ENCODE measurements around the gene CNGA4.

CNGA4 gene, protein sequence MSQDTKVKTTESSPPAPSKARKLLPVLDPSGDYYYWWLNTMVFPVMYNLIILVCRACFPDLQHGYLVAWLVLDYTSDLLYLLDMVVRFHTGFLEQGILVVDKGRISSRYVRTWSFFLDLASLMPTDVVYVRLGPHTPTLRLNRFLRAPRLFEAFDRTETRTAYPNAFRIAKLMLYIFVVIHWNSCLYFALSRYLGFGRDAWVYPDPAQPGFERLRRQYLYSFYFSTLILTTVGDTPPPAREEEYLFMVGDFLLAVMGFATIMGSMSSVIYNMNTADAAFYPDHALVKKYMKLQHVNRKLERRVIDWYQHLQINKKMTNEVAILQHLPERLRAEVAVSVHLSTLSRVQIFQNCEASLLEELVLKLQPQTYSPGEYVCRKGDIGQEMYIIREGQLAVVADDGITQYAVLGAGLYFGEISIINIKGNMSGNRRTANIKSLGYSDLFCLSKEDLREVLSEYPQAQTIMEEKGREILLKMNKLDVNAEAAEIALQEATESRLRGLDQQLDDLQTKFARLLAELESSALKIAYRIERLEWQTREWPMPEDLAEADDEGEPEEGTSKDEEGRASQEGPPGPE

GRCh38 chr11:6238902-6239301, at the start of gene CNGA4:
TSS of gene CNGA4 (plus strand) at chr11:6239089. CDS start at chr11:6239207, 118 bp downstream.
- Mint-ChIP-seq H3K9me3 (no peaks in the 10 kb centered on the region), H3K27me3 (ENCODE audit: low read depth) (peaks cover 4% of the 10 kb centered on the region), H3K4me1 (ENCODE audit: low read depth) (peaks cover 7% of the 10 kb centered on the region), H3K36me3 (ENCODE audit: low read depth) (no peaks in the 10 kb centered on the region), H3K4me3 (no peak within 1 kb of the TSS), H3K27ac (no peak within 1 kb of the TSS)
- no peak for DNase-seq (ENCODE audit: low spot score)

DNA sequence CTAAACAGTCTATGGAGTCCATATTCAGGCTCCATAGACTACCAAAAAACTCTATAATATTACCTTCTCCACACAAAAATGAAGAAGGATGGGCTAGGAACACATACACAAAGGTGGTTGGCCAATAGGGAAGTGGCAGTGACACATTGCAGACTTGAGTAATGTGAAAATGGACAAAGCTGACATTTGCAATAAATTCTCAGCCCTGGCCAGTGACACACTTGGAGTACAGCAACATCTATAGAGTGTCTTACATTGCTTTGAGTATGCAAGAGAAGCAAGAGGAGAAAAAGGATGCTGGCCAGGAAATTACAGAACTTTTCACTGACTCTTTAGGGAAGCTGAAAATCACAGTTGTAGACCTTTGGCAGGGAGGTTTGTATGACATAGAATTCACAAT, 47.1 kb upstream of the CNGA4 start:
- Mint-ChIP-seq H3K9me3 (no peaks in the 10 kb centered on the region), H3K4me1 (ENCODE audit: low read depth) (peaks cover 7% of the 10 kb centered on the region), H3K27me3 (ENCODE audit: low read depth) (peaks cover 4% of the 10 kb centered on the region), H3K36me3 (ENCODE audit: low read depth) (no peaks in the 10 kb centered on the region), H3K4me3 (no peak overlapping the region), H3K27ac (no peak overlapping the region)
- no peak for DNase-seq (ENCODE audit: low spot score)

- no peak overlapping the region for H3K4me3 Mint-ChIP-seq
- peaks cover 4% of the 10 kb centered on the region for H3K27me3 Mint-ChIP-seq (ENCODE audit: low read depth)
- no peak for DNase-seq (ENCODE audit: low spot score)
- no peaks in the 10 kb centered on the region for H3K9me3 Mint-ChIP-seq
- peaks cover 7% of the 10 kb centered on the region for H3K4me1 Mint-ChIP-seq (ENCODE audit: low read depth)
- no peaks in the 10 kb centered on the region for H3K36me3 Mint-ChIP-seq (ENCODE audit: low read depth)
- H3K27ac Mint-ChIP-seq = no peak overlapping the region
Observed at GRCh38 chr11:6194065-6194581, 44.8 kb upstream of the CNGA4 start.

GRCh38 chr11:6196396-6196795, 42.5 kb upstream of the CNGA4 start:
- Mint-ChIP-seq H3K4me3 (no peak overlapping the region), H3K36me3 (ENCODE audit: low read depth) (no peaks in the 10 kb centered on the region), H3K4me1 (ENCODE audit: low read depth) (peaks cover 15% of the 10 kb centered on the region), H3K27me3 (ENCODE audit: low read depth) (peaks cover 4% of the 10 kb centered on the region), H3K27ac (no peak overlapping the region), H3K9me3 (no peaks in the 10 kb centered on the region)
- DNase-seq (ENCODE audit: low spot score) = peak; percentile 19

DNA sequence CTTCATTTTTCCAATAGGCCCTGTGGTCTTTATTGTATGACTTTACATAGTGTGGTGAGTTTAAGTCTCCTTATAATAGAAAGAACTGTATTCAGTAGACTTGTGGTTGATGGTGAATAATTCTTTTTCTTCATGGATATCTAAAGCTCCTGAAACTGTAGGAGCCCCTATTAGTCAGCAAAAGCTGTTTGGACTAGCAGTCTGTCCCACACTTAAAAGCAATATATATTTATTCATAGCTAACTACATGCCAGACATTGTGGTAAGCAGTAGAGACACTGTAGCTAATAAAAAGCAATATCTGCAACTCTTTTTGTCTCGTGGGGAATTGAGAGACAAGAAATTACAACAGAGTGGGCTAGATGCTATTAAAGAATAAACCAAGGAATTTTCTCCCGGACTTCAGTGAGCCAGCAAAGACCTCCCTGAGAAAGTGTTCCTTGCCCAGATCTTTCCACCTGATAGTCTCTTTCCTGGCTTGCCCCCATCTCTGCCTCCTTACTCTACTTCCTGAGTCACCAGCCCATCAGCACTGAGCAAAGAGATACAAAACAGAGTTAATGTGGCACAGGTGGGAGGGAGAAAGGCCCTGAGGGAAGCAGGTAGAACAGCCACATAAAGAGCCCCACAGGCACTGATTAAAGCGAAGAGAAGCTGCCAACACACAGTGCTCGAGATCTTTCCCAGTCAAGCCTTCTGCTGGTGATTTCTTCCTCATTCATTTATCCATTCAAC, 41.3 kb upstream of the CNGA4 start:
- no peaks in the 10 kb centered on the region for H3K36me3 Mint-ChIP-seq (ENCODE audit: low read depth)
- peaks cover 20% of the 10 kb centered on the region for H3K4me1 Mint-ChIP-seq (ENCODE audit: low read depth)
- no peak overlapping the region for H3K27ac Mint-ChIP-seq

GRCh38 chr11:6199174-6199810, 39.6 kb upstream of the CNGA4 start, which contains the start of gene OR52W1:
TSS of gene OR52W1 (plus strand) at chr11:6199224. CDS start at chr11:6199224, 0 bp downstream.
- no peak within 1 kb of the TSS for H3K4me3 Mint-ChIP-seq
- peaks cover 3% of the 10 kb centered on the region for H3K36me3 Mint-ChIP-seq (ENCODE audit: low read depth)
- no peaks in the 10 kb centered on the region for H3K27me3 Mint-ChIP-seq (ENCODE audit: low read depth)
- peaks cover 34% of the 10 kb centered on the region for H3K4me1 Mint-ChIP-seq (ENCODE audit: low read depth)
- H3K27ac Mint-ChIP-seq = no peak within 1 kb of the TSS
- H3K9me3 Mint-ChIP-seq = no peaks in the 10 kb centered on the region
- DNase-seq (ENCODE audit: low spot score) = no peak

More for the DNA sequence above, 41.3 kb upstream of the CNGA4 start:
- Mint-ChIP-seq H3K27me3 (ENCODE audit: low read depth) (peaks cover 4% of the 10 kb centered on the region), H3K4me3 (no peak overlapping the region), H3K9me3 (no peaks in the 10 kb centered on the region)
- DNase-seq (ENCODE audit: low spot score) = no peak

- H3K27ac Mint-ChIP-seq = peak overlapping the region; percentile 10
Observed at GRCh38 chr11:6200975-6201374, 37.9 kb upstream of the CNGA4 start.

GRCh38 chr11:6201481-6201880, 37.4 kb upstream of the CNGA4 start:
- H3K36me3 Mint-ChIP-seq (ENCODE audit: low read depth) = peaks cover 3% of the 10 kb centered on the region
- no peak overlapping the region for H3K4me3 Mint-ChIP-seq
- peak; percentile 19 for DNase-seq (ENCODE audit: low spot score)
- H3K9me3 Mint-ChIP-seq = no peaks in the 10 kb centered on the region
- H3K27ac Mint-ChIP-seq = no peak overlapping the region
- peaks cover 28% of the 10 kb centered on the region for H3K4me1 Mint-ChIP-seq (ENCODE audit: low read depth)
- H3K27me3 Mint-ChIP-seq (ENCODE audit: low read depth) = no peaks in the 10 kb centered on the region

More at GRCh38 chr11:6200975-6201374, 37.9 kb upstream of the CNGA4 start:
- Mint-ChIP-seq H3K4me1 (ENCODE audit: low read depth) (peaks cover 33% of the 10 kb centered on the region), H3K9me3 (no peaks in the 10 kb centered on the region), H3K4me3 (no peak overlapping the region), H3K27me3 (ENCODE audit: low read depth) (no peaks in the 10 kb centered on the region), H3K36me3 (ENCODE audit: low read depth) (peaks cover 3% of the 10 kb centered on the region)
- no peak for DNase-seq (ENCODE audit: low spot score)

DNA sequence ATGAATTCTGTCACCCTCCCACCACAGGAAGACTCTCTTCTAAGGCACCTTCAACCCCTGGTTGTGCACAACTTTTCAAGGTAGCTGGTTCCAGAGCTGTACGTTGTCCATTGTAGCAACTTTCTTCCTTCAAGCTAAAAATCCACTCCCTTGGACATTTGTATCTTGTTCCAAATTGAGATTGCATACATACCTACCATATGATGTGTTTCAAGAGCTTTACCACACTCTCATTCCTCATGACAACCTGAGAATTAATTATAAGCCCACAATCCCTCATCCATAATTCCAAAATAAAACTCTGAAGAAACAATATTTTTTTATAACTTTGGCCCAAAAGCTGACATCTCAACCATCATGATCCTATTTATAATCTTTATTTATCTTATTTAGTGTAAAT, 36.8 kb upstream of the CNGA4 start:
- Mint-ChIP-seq H3K27ac (no peak overlapping the region), H3K4me1 (ENCODE audit: low read depth) (peaks cover 26% of the 10 kb centered on the region), H3K9me3 (no peaks in the 10 kb centered on the region), H3K27me3 (ENCODE audit: low read depth) (no peaks in the 10 kb centered on the region), H3K4me3 (no peak overlapping the region), H3K36me3 (ENCODE audit: low read depth) (peaks cover 3% of the 10 kb centered on the region)
- DNase-seq (ENCODE audit: low spot score) = no peak

DNA sequence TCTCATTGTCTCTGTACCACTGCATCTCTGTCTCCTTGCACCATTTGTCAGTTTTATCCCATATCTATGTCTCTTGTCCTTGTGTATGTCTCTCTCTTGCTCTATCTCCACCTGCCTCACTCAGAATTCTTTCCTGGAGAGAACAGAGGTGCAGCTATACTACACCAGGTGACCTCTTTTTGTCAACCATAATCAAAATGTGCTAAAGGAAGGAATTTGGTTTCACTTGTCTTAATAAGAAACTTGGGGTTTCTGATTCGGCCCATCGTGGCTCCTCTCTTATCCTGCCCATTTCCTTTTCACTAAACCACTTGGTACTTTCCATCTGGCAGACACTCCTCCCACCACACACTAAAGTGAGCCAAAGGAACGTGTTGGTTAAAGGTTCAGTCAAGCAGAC, 35.6 kb upstream of the CNGA4 start:
- Mint-ChIP-seq H3K4me3 (peak overlapping the region; percentile 7), H3K27ac (no peak overlapping the region), H3K27me3 (ENCODE audit: low read depth) (no peaks in the 10 kb centered on the region), H3K9me3 (no peaks in the 10 kb centered on the region), H3K4me1 (ENCODE audit: low read depth) (peaks cover 26% of the 10 kb centered on the region), H3K36me3 (ENCODE audit: low read depth) (peaks cover 3% of the 10 kb centered on the region)
- peak; percentile 23 for DNase-seq (ENCODE audit: low spot score)

GRCh38 chr11:6204706-6205105, 34.2 kb upstream of the CNGA4 start:
- Mint-ChIP-seq H3K27ac (no peak overlapping the region), H3K4me1 (ENCODE audit: low read depth) (peaks cover 26% of the 10 kb centered on the region), H3K27me3 (ENCODE audit: low read depth) (no peaks in the 10 kb centered on the region), H3K4me3 (no peak overlapping the region), H3K9me3 (no peaks in the 10 kb centered on the region), H3K36me3 (ENCODE audit: low read depth) (peaks cover 6% of the 10 kb centered on the region)
- no peak for DNase-seq (ENCODE audit: low spot score)

- H3K4me3 Mint-ChIP-seq = no peak within 1 kb of the TSS
- H3K27ac Mint-ChIP-seq = no peak within 1 kb of the TSS
- no peak for DNase-seq (ENCODE audit: low spot score)
- no peaks in the 10 kb centered on the region for H3K27me3 Mint-ChIP-seq (ENCODE audit: low read depth)
- H3K9me3 Mint-ChIP-seq = no peaks in the 10 kb centered on the region
- peaks cover 26% of the 10 kb centered on the region for H3K4me1 Mint-ChIP-seq (ENCODE audit: low read depth)
- H3K36me3 Mint-ChIP-seq (ENCODE audit: low read depth) = peaks cover 6% of the 10 kb centered on the region
Observed at GRCh38 chr11:6205366-6205765, 33.5 kb upstream of the CNGA4 start, which contains the start of gene C11orf42. TSS of gene C11orf42 (plus strand) at chr11:6205557. CDS start at chr11:6205616, 59 bp downstream.

DNA sequence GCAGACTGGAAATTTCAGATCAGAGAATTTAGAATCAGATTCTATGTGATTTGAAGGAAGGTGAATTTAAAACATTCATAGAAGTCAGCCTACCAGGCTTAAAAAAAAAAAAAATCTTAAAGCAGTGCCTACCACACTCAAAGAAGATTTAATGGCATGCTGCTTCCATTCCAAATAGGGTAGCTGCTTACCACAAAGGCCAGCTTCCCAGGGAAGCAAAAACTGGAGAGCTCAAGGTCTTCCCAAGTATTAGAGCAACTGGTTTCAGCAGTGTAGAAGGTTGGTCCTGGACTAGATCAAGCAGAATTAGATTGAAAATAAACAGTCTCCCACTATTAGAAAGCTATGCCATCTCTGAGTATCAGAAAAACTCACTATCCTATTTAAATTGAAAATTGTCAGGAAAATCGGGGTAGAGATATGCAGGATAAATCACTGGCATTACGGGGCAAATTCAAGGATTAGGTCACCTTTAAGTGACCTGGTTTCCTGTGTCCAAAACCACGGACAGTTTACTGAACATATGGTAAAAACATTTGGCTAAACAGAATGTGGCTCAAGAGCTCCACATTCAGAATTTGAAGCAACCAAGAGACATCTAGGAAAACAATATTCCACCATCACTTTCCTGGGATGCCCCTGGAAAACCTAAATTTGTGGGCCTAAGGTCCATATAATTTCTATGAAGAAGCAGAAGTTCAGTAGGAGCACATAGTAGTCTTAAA, 32.3 kb upstream of the CNGA4 start:
- peaks cover 17% of the 10 kb centered on the region for H3K4me1 Mint-ChIP-seq (ENCODE audit: low read depth)
- peaks cover 6% of the 10 kb centered on the region for H3K36me3 Mint-ChIP-seq (ENCODE audit: low read depth)
- H3K9me3 Mint-ChIP-seq = no peaks in the 10 kb centered on the region
- H3K4me3 Mint-ChIP-seq = no peak overlapping the region
- DNase-seq (ENCODE audit: low spot score) = no peak
- no peaks in the 10 kb centered on the region for H3K27me3 Mint-ChIP-seq (ENCODE audit: low read depth)
- H3K27ac Mint-ChIP-seq = no peak overlapping the region

Measured in T-helper 2 cell treated with Interferon-gamma antibody and Interleukin-4, amounts not matched to agents 5 μg/mL and 100 μg/mL, for 36 hours (primary cell).